Choroid plexus epithelial cell (primary cell): ENCODE data around the gene ZNF8.
"Not testable (repeated sequence)": the region's sequence is repeated elsewhere in the genome, so short reads cannot be mapped to it uniquely, and the experiment has no call there.

Experiments
- DNase-seq: peaks from one replicate; pipeline ENCODE4 v3.0.0-alpha.2; 2010; ENCODE audit warnings: low read depth
- H3K4me3 ChIP-seq: 2 replicates; pipeline ENCODE4 v1.5.1; 2011; ENCODE audit warnings: low read depth, mild to moderate bottlenecking, control low read depth, low read length, moderate library complexity
- CTCF ChIP-seq: conservative IDR thresholded peaks from 2 replicates; pipeline ENCODE4 v1.5.1; 2011; ENCODE audit warnings: low read depth, mild to moderate bottlenecking, control low read depth, inconsistent platforms, low read length, moderate library complexity

The ZNF8 gene

GRCh38 chr19:58307736-58308135, 29.0 kb downstream of the ZNF8 start:
- no peak for TF ChIP-seq CTCF
- no peak for DNase-seq
- H3K4me3 ChIP-seq, result no peak overlapping the region

GRCh38 chr19:58310685-58311084, 31.9 kb downstream of the ZNF8 start:
- not testable (repeated sequence) for H3K4me3 ChIP-seq
- TF ChIP-seq CTCF, result peak; percentile 45
- DNase-seq, result peak; percentile 46

GRCh38 chr19:58311345-58311865, 32.6 kb downstream of the ZNF8 start:
- no peak for DNase-seq
- H3K4me3 ChIP-seq, result no peak overlapping the region
- TF ChIP-seq CTCF, result no peak

GRCh38 chr19:58315580-58315979, 36.8 kb downstream of the ZNF8 start:
- no peak for TF ChIP-seq CTCF
- H3K4me3 ChIP-seq, result no peak overlapping the region
- DNase-seq, result no peak

GRCh38 chr19:58317476-58318072, 38.8 kb downstream of the ZNF8 start:
- no peak overlapping the region for H3K4me3 ChIP-seq
- peak; percentile 63 for DNase-seq
- no peak for TF ChIP-seq CTCF

- no peak for DNase-seq
- no peak overlapping the region for H3K4me3 ChIP-seq
- TF ChIP-seq CTCF, result no peak
Observed at GRCh38 chr19:58318297-58318696, 39.5 kb downstream of the ZNF8 start.

- DNase-seq, result no peak
- TF ChIP-seq CTCF, result no peak
Observed at GRCh38 chr19:58319241-58319640, 40.5 kb downstream of the ZNF8 start.

More at GRCh38 chr19:58319241-58319640, 40.5 kb downstream of the ZNF8 start:
- H3K4me3 ChIP-seq, result no peak overlapping the region
